NCI-H2029 (cell line): ENCODE measurements around the gene MRPL54.

Experiments used
- DNase-seq: peaks from one replicate; lab custom pipeline; 2025; lab: John Stamatoyannopoulos, UW

Gene MRPL54

GRCh38 chr19:3785451-3785937 lies 23.0 kb downstream of the MRPL54 start:
- no peak for DNase-seq

GRCh38 chr19:3785938-3786824 lies 23.7 kb downstream of the MRPL54 start, which contains the start of gene MATK:
TSS of gene MATK (minus strand) at chr19:3786381. CDS start at chr19:3785135, 1,246 bp downstream.
- no peak for DNase-seq

- DNase-seq, result no peak
Measured at GRCh38 chr19:3788996-3789778, 26.7 kb downstream of the MRPL54 start.

- DNase-seq, result no peak
Measured at GRCh38 chr19:3790209-3790734, 27.8 kb downstream of the MRPL54 start.

GRCh38 chr19:3790941-3791340 lies 28.5 kb downstream of the MRPL54 start:
- no peak for DNase-seq

GRCh38 chr19:3792114-3792513 lies 29.6 kb downstream of the MRPL54 start:
- no peak for DNase-seq

- no peak for DNase-seq
Measured at GRCh38 chr19:3793799-3794198, 31.3 kb downstream of the MRPL54 start.

- no peak for DNase-seq
Measured at GRCh38 chr19:3796358-3796757, 33.9 kb downstream of the MRPL54 start.

GRCh38 chr19:3798137-3798536 lies 35.7 kb downstream of the MRPL54 start:
- no peak for DNase-seq

- DNase-seq, result no peak
Measured at GRCh38 chr19:3800996-3801395, 38.5 kb downstream of the MRPL54 start.

GRCh38 chr19:3801412-3802096 lies 39.1 kb downstream of the MRPL54 start:
- DNase-seq, result no peak

GRCh38 chr19:3803114-3803888 lies 40.8 kb downstream of the MRPL54 start:
- no peak for DNase-seq

- no peak for DNase-seq
Measured at GRCh38 chr19:3803986-3804385, 41.5 kb downstream of the MRPL54 start.

- DNase-seq, result no peak
Measured at GRCh38 chr19:3804429-3804828, 41.9 kb downstream of the MRPL54 start.

- DNase-seq, result no peak
Measured at GRCh38 chr19:3805859-3806258, 43.4 kb downstream of the MRPL54 start.

GRCh38 chr19:3807131-3807480 lies 44.6 kb downstream of the MRPL54 start:
- no peak for DNase-seq

GRCh38 chr19:3807574-3808354 lies 45.3 kb downstream of the MRPL54 start:
- DNase-seq, result no peak

- no peak for DNase-seq
Measured at GRCh38 chr19:3808420-3809143, 46.1 kb downstream of the MRPL54 start.

- DNase-seq, result no peak
Measured at GRCh38 chr19:3809881-3810707, 47.6 kb downstream of the MRPL54 start.
